ENCODE results near the gene MAPK13. TPM values are rescaled to one million over a fixed set of nuclear protein-coding genes. Genes with fewer than 3 reads are reported as not detected.
A peak's percentile ranks its signal among the peaks of the same experiment; 100 is the strongest.

MAPK13 gene
- total RNA-seq: 10 to 100 TPM in 1 of 2 donors, 1 to 10 TPM in 1; 2.7 to 17.2 TPM
- 1 to 10 TPM; 1.9 to 3.2 TPM for polyA plus RNA-seq

DNA sequence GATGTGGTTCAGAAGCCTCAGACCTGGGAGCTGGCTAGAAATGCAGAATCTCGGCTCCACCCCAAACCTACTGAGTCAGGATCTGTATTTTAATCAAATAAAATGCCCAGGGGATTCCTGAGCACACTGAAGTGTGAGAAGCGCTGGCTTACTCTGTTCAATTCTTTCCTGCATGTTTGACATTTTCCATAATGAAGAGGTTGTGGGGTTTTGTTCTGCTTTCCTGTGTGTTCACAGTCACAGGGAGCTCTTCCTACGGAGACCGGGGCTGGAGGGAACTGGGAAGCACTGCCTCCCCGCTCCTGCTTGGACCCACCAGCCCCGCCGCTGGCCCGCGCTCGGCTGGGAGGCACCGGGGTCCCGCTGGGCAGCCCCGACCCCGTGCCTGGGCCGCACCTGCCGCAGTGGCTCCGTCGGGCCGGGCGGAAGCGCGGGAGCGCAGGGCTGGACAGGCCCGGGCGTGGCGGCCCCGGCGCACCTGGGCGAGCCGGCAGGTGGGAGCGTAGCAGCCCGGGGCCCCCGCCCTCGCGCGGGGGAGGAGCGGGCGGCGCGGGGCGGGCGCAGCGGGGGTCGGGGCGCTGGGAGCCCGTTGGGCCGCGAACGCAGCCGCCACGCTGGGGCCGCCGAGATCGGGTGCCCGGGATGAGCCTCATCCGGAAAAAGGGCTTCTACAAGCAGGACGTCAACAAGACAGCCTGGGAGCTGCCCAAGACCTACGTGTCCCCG, at the start of gene MAPK13:
Gene MAPK13 (plus strand): TSS at position 573 of the 726 bp plus-strand sequence. CDS start 70 bp downstream, at position 643.
- 4% methylated on average over 59 of the region's 59 CpGs for WGBS
- no peaks in the 10 kb centered on the region for H3K36me3 ChIP-seq (ENCODE audit: control insufficient read depth in 4 of 4, insufficient read depth in 3 of 4, low read depth in 1 of 4, low read length in 3 of 4)
- peak within 1 kb of the TSS; percentile 56 to 67 for H3K27ac ChIP-seq (ENCODE audit: low read depth in 1 of 2, low read length in 2 of 2)
- H3K27me3 ChIP-seq (ENCODE audit: control insufficient read depth in 4 of 4, insufficient read depth in 4 of 4, low read length in 3 of 4): no peaks in the 10 kb centered on the region
- H3K9ac ChIP-seq (ENCODE audit: low read depth in 1 of 2, low read length in 2 of 2): no peak within 1 kb of the TSS
- H3K4me1 ChIP-seq (ENCODE audit: control insufficient read depth in 4 of 4, insufficient read depth in 4 of 4, low read length in 3 of 4): peaks cover 5 to 16% (median 7%) of the 10 kb centered on the region in 4 donors
- H3K4me3 ChIP-seq (ENCODE audit: low read depth in 1 of 3, low read length in 3 of 3): peak within 1 kb of the TSS in 2 of 3 donors; percentile 9 to 62
- TF ChIP-seq EGR1 (IDR thresholded peaks at IDR 0.05; ENCODE audit: low read depth in 2 of 2) (no peak), MAX (IDR thresholded peaks at IDR 0.05) (no peak), RXRA (IDR thresholded peaks at IDR 0.05) (no peak), FOXA2 (IDR thresholded peaks at IDR 0.05) (no peak), GABPA (IDR thresholded peaks at IDR 0.05 in 1 of 2, conservative IDR thresholded peaks at IDR 0.05 in 1 of 2) (no peak), ZBTB33 (IDR thresholded peaks at IDR 0.05) (no peak), HNF4G (IDR thresholded peaks at IDR 0.05) (no peak), ATF3 (IDR thresholded peaks at IDR 0.05) (no peak), HNF4A (conservative IDR thresholded peaks at IDR 0.05) (no peak), REST (IDR thresholded peaks at IDR 0.05) (no peak), FOXA1 (IDR thresholded peaks at IDR 0.05) (no peak), YY1 (IDR thresholded peaks at IDR 0.05) (no peak), RAD21 (IDR thresholded peaks at IDR 0.05) (no peak), NR2F2 (IDR thresholded peaks at IDR 0.05) (no peak), JUND (IDR thresholded peaks at IDR 0.05) (no peak), TAF1 (conservative IDR thresholded peaks at IDR 0.05) (no peak)
- TF ChIP-seq, protein P1, sequence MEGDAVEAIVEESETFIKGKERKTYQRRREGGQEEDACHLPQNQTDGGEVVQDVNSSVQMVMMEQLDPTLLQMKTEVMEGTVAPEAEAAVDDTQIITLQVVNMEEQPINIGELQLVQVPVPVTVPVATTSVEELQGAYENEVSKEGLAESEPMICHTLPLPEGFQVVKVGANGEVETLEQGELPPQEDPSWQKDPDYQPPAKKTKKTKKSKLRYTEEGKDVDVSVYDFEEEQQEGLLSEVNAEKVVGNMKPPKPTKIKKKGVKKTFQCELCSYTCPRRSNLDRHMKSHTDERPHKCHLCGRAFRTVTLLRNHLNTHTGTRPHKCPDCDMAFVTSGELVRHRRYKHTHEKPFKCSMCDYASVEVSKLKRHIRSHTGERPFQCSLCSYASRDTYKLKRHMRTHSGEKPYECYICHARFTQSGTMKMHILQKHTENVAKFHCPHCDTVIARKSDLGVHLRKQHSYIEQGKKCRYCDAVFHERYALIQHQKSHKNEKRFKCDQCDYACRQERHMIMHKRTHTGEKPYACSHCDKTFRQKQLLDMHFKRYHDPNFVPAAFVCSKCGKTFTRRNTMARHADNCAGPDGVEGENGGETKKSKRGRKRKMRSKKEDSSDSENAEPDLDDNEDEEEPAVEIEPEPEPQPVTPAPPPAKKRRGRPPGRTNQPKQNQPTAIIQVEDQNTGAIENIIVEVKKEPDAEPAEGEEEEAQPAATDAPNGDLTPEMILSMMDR (IDR thresholded peaks at IDR 0.05; ENCODE audit: low read depth, low read length, missing input control): no peak
- no peak for DNase-seq (ENCODE audit: low spot score)
- no peaks in the 10 kb centered on the region for H3K9me3 ChIP-seq (ENCODE audit: control insufficient read depth in 4 of 4, low read length in 3 of 4)

All from liver (tissue), 9 donors.